Endothelial cell of umbilical vein (primary cell): ENCODE measurements around the gene SCAPER.

Experiments
- CTCF ChIP-seq, 2 donors: IDR thresholded peaks; 1 replicate in 1 of 2; 2 replicates in 1 of 2; pipeline ENCODE4 v1.5.1; 2011; ENCODE audit warnings: low read length in 2 of 2, mild to moderate bottlenecking in 2 of 2, moderate library complexity in 2 of 2, control low read depth in 1 of 2, inconsistent platforms in 1 of 2, low read depth in 1 of 2; ENCODE audit not compliant: insufficient read depth in 1 of 2; ENCODE audit errors: extremely low read depth in 1 of 2
- EZH2 ChIP-seq: IDR thresholded peaks from 2 replicates; pipeline ENCODE4 v1.6.1; 2012; ENCODE audit warnings: borderline replicate concordance, low read depth, mild to moderate bottlenecking, moderate library complexity, low read length, inconsistent platforms; ENCODE audit not compliant: severe bottlenecking
- FOS ChIP-seq: IDR thresholded peaks from 2 replicates; pipeline ENCODE4 v1.6.1; 2011; ENCODE audit warnings: mild to moderate bottlenecking, low read length, moderate library complexity, borderline replicate concordance; ENCODE audit not compliant: insufficient read depth
- GATA2 ChIP-seq: IDR thresholded peaks from 2 replicates; pipeline ENCODE4 v1.7.0; 2011; ENCODE audit warnings: low read depth, mild to moderate bottlenecking, moderate library complexity, mixed read lengths, low read length; ENCODE audit not compliant: insufficient read length, insufficient read depth
- JUN ChIP-seq: IDR thresholded peaks from 2 replicates; pipeline ENCODE4 v1.6.1; 2011; ENCODE audit warnings: borderline replicate concordance, low read depth; ENCODE audit not compliant: insufficient read length, insufficient read depth
- MAX ChIP-seq: IDR thresholded peaks from 2 replicates; pipeline ENCODE4 v1.6.1; 2011; ENCODE audit not compliant: insufficient read depth, insufficient read length
- MYC ChIP-seq: IDR thresholded peaks from one replicate; pipeline ENCODE4 v1.6.1; 2011; ENCODE audit warnings: mild to moderate bottlenecking, low read depth, low read length
- POLR2A ChIP-seq: IDR thresholded peaks from 2 replicates; pipeline ENCODE4 v1.6.1; 2012; ENCODE audit warnings: low read depth, mild to moderate bottlenecking, control low read depth, low read length
- POLR2AphosphoS5 ChIP-seq: IDR thresholded peaks from 2 replicates; pipeline ENCODE4 v1.6.1; 2012; ENCODE audit warnings: low read depth, mild to moderate bottlenecking, control low read depth, low read length, moderate library complexity; ENCODE audit not compliant: insufficient read depth

GRCh38 chr15:76678766-76679165 is 226.4 kb downstream of the SCAPER start:
- TF ChIP-seq CTCF (IDR thresholded peaks at IDR 0.05; ENCODE audit: extremely low read depth in 1 of 2, insufficient read depth in 1 of 2, low read depth in 1 of 2, low read length in 2 of 2) (no peak), EZH2 (no peak), POLR2AphosphoS5 (no peak), MYC (no peak), FOS (no peak), POLR2A (no peak), GATA2 (no peak), JUN (no peak), MAX (no peak)
